GM18873 (cell line): Measurements from ENCODE around the gene TUBGCP6.
"Not testable (repeated sequence)": the region's sequence is repeated elsewhere in the genome, so short reads cannot be mapped to it uniquely, and the experiment has no call there.

Source experiments
- ATAC-seq: cut with Tn5 transposase; IDR thresholded peaks from one replicate; pipeline ENCODE4 v1.9.1; 2021; ENCODE audit warnings: mild to moderate bottlenecking, moderate library complexity, moderate number of reproducible peaks; ENCODE audit not compliant: unreplicated experiment, low FRiP score

TUBGCP6 gene

DNA sequence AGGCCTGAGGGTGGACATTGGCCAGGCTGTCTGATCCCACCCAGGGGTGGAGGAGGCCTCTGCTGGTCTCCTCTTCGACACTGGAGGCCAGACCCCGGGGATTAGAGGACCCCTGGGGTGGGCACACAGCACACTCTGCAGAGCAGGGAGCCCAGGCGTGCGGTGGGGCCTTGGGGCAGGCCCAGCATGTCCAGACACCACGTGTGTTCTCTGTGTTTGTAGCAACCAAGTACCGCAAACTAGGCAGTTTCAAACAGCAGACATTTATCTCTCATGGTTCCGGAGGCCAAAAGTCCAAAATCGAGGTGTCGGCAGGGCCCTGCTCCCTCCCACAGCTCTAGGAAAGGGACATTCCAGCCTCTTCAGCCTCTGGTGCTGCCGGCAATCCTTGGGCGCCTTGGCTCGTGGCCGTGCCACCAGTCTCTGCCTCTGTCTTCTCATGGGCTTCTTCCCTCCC lies 72.8 kb downstream of the TUBGCP6 start:
- ATAC-seq, result no peak

DNA sequence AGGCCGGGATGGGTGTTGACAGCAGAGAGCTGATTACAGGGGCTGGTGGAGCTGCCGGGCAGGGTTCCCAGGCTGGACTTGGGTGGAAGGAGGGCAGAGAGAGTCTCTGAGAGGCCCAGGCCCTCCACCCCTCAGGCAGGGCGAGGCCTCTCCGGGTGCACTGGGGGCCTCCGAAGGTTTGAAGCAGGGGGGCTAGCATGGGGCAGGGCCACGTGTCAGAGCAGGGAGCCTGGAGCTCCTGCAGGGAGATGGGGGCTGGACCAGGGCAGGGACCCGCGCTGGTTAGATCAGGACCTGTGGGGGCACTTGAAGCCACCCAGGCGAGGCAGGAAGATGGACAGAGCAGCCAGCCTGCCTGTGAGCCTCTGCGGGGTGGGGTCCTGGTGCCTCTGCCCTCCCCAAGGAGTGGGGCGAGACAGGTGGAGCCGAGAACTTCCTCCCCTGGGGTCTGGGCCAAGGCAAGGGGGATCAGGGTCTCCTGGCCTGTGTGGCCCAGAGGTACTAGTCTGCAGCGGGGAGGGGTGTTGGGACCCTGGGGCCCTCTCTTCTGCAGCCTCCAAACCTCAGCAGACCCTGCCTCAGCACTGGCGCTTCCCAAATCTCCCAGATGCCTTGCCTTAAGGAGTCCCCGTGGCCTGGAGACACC lies 73.4 kb downstream of the TUBGCP6 start:
- no peak for ATAC-seq

DNA sequence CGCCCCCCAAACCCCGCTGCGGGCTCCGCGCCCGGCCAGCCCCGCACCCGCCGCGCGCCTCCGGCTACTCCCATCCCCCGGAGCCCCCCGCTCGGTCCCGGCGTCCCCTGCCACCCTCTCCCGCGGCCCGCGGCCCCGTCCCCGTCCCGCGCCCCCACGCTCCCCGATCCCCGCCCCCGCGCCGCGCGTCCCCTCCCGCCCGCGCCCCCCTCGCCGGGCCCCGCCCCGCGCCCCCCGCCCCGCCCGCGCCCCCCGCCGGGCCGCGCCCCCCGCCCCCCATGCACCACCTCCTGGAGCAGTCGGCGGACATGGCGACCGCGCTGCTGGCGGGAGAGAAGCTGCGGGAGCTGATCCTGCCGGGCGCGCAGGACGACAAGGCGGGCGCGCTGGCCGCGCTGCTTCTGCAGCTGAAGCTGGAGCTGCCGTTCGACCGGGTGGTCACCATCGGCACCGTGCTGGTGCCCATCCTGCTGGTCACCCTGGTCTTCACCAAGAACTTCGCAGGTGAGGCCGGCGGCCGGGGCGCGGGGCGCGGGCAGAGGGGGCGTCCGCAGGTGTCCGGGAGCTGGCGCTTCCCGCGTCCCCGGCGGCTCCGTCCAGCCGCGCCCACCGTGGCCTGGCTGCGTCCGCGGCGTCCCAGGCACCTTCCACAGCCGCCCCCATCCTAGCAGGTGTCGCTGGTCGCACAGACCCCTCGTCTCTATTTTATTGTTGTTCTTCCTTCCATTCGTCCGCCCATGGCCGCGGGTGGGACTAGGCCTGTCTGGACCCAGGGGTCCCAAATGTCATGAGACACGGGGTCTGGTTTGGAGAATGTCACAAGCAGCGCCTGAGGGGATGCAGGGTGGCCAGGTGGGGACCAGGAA lies 74.1 kb downstream of the TUBGCP6 start, which contains the start of gene PANX2:
Gene PANX2, plus strand, starts transcription at position 279 of the 866 bp plus-strand sequence. Its CDS starts 0 bp downstream, at position 279.
- no peak for ATAC-seq

DNA sequence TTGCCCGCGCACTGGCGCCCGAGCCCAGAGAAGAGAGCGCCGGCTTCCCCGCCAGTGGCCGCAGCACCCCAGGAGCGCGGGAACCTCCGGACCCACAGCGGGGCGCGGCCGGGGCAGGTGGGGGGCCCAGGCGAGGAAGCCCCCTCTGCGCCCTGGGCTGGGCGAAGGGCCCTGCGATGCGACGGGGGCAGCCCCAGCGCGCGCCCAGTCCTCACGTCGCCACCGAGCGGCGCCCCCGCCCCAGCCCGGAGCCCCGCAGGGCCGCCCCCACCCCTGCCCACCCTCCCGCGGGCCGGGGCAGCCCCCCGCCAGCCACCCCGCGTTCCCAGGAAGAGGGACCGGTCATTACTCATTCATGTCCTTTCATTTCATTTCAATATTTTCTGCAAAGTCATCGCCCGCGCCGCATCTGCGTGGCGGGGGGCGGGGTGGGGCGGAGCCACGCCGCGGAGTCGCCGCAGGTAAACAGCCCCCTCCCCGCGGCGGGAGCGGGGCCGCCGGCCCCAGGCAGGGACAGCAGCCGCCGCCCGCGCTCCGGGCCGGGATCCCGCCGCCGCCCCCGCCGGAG lies 75.0 kb downstream of the TUBGCP6 start:
- ATAC-seq, result no peak

GRCh38 chr22:50169181-50169759 lies 75.6 kb downstream of the TUBGCP6 start:
- no peak for ATAC-seq

DNA sequence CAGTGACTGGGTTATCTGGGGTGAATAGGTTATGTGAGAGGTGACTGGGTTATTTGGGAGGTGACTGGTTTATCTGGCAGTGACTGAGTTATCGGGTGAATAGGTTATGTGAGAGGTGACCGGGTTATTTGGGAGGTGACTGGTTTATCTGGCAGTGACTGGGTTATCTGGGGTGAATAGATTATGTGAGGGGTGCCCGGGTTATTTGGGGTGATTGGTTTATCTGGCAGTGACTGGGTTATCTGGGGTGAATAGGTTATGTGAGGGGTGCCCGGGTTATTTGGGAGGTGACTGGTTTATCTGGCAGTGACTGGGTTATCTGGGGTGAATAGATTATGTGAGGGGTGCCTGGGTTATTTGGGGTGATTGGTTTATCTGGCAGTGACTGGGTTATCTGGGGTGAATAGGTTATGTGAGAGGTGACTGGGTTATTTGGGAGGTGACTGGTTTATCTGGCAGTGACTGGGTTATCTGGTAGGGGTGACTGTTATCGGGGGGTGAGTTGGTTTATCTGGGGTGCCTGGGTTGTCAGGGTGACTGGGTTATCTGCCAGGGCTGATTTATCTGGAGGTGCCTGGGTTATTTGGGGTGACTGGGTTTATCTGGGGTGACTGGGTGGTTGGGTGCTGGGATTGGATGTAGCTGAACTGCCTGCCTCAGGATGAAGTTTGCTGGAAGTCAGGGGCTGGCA lies 76.2 kb downstream of the TUBGCP6 start:
- not testable (repeated sequence) for ATAC-seq

- ATAC-seq, result no peak
These were observed 76.9 kb downstream of the TUBGCP6 start for GRCh38 chr22:50167689-50168489.
